ENCODE measurements around the gene PCDHB13.
"Not testable (repeated sequence)": the region's sequence is repeated elsewhere in the genome, so short reads cannot be mapped to it uniquely, and the experiment has no call there.

The PCDHB13 gene

DNA sequence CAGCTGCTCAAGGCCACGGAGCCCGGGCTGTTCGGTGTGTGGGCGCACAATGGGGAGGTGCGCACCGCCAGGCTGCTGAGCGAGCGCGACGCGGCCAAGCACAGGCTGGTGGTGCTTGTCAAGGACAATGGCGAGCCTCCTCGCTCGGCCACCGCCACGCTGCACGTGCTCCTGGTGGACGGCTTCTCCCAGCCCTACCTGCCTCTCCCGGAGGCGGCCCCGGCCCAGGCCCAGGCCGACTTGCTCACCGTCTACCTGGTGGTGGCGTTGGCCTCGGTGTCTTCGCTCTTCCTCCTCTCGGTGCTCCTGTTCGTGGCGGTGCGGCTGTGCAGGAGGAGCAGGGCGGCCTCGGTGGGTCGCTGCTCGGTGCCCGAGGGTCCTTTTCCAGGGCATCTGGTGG lies 24.6 kb upstream of the PCDHB13 start:
- ATAC-seq (ENCODE audit: low read depth); DNase-seq (ENCODE audit: low spot score in 2 of 2); H3K4me1 Mint-ChIP-seq; H3K36me3 Mint-ChIP-seq; H3K27ac Mint-ChIP-seq; H3K4me3 Mint-ChIP-seq: not testable (repeated sequence)
- Mint-ChIP-seq H3K9me3 (peaks cover 13% of the 10 kb centered on the region), H3K27me3 (peaks cover 12% of the 10 kb centered on the region)

- Mint-ChIP-seq H3K4me3 (no peak within 1 kb of the TSS), H3K27me3 (peaks cover 8% of the 10 kb centered on the region), H3K4me1 (peaks cover 4% of the 10 kb centered on the region), H3K36me3 (peaks cover 3% of the 10 kb centered on the region), H3K27ac (no peak within 1 kb of the TSS), H3K9me3 (peaks cover 11% of the 10 kb centered on the region)
- DNase-seq (ENCODE audit: low spot score in 2 of 2) (no peak), ATAC-seq (ENCODE audit: low read depth) (no peak)
These were observed 21.5 kb upstream of the PCDHB13 start, which contains the start of gene PCDHB10 for GRCh38 chr5:141192110-141192725. Gene PCDHB10 (plus strand): TSS chr5:141192353. CDS start chr5:141192553, 200 bp downstream.

DNA sequence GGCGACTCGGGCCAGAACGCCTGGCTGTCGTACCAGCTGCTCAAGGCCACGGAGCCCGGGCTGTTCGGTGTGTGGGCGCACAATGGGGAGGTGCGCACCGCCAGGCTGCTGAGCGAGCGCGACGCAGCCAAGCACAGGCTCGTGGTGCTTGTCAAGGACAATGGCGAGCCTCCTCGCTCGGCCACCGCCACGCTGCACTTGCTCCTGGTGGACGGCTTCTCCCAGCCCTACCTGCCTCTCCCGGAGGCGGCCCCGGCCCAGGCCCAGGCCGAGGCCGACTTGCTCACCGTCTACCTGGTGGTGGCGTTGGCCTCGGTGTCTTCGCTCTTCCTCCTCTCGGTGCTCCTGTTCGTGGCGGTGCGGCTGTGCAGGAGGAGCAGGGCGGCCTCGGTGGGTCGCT lies 19.4 kb upstream of the PCDHB13 start:
- H3K4me3 Mint-ChIP-seq; H3K36me3 Mint-ChIP-seq; H3K27me3 Mint-ChIP-seq; H3K4me1 Mint-ChIP-seq; H3K27ac Mint-ChIP-seq; ATAC-seq (ENCODE audit: low read depth); DNase-seq (ENCODE audit: low spot score in 2 of 2): not testable (repeated sequence)
- peaks cover 15% of the 10 kb centered on the region for H3K9me3 Mint-ChIP-seq

- peaks cover 2% of the 10 kb centered on the region for H3K36me3 Mint-ChIP-seq
- H3K27ac Mint-ChIP-seq, result no peak overlapping the region
- peaks cover 15% of the 10 kb centered on the region for H3K9me3 Mint-ChIP-seq
- no peak overlapping the region for H3K4me3 Mint-ChIP-seq
- no peak for ATAC-seq (ENCODE audit: low read depth)
- DNase-seq (ENCODE audit: low spot score in 2 of 2), result no peak
- peaks cover 9% of the 10 kb centered on the region for H3K27me3 Mint-ChIP-seq
- peaks cover 2% of the 10 kb centered on the region for H3K4me1 Mint-ChIP-seq
These were observed 17.4 kb upstream of the PCDHB13 start for GRCh38 chr5:141196363-141196762.

DNA sequence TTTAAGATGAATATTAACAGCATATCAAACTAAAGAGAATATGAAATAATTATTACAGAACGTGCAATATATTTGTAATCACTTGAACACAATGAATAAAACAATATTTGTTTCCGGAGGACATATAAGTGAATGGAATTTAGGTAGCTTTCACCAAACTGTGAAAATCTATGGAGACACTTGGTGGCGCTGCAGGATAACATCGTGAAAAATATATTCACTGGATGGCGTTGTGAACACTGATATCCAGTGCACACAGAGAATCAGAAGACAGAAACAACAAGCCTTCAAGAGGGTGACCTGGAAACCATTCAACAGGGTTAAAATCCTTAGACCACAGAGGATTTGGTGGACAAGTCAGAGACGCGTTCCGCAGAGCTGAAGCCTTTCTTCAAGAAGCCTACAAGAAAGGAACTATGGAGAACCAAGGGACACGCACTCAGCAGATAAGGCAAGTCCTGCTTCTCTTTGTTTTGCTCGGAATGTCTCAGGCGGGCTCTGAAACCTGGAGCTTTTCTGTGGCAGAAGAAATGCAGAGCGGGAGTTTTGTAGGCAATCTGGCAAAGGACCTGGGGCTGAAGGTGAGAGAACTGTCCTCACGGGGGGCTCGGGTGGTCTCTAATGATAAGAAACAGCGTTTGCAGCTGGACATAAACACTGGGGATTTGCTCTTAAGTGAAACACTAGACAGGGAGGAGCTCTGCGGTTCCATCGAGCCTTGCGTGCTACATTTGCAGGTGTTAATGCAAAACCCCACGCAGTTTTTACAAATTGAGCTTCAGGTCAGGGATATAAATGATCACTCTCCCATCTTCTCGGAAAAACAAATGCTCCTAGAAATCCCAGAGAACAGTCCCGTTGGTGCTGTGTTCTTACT lies 14.1 kb upstream of the PCDHB13 start, which contains the start of gene PCDHB11:
Gene PCDHB11, plus strand, starts transcription at position 269 of the 877 bp plus-strand sequence. Its CDS starts 148 bp downstream, at position 417.
- Mint-ChIP-seq H3K27me3 (peaks cover 5% of the 10 kb centered on the region), H3K4me3 (no peak within 1 kb of the TSS), H3K9me3 (peaks cover 10% of the 10 kb centered on the region), H3K36me3 (no peaks in the 10 kb centered on the region), H3K27ac (no peak within 1 kb of the TSS), H3K4me1 (no peaks in the 10 kb centered on the region)
- ATAC-seq (ENCODE audit: low read depth) (no peak), DNase-seq (ENCODE audit: low spot score in 2 of 2) (no peak)

DNA sequence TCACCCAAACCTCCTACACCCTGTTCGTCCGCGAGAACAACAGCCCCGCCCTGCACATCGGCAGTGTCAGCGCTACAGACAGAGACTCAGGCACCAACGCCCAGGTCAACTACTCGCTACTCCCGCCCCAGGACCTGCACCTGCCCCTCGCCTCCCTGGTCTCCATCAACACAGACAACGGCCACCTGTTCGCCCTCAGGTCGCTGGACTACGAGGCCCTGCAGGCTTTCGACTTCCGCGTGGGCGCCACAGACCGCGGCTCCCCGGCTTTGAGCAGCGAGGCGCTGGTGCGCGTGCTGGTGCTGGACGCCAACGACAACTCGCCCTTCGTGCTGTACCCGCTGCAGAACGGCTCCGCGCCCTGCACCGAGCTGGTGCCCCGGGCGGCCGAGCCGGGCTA lies 12.6 kb upstream of the PCDHB13 start:
- H3K27me3 Mint-ChIP-seq; H3K4me1 Mint-ChIP-seq; DNase-seq (ENCODE audit: low spot score in 2 of 2); ATAC-seq (ENCODE audit: low read depth); H3K36me3 Mint-ChIP-seq; H3K4me3 Mint-ChIP-seq; H3K27ac Mint-ChIP-seq: not testable (repeated sequence)
- H3K9me3 Mint-ChIP-seq, result peaks cover 10% of the 10 kb centered on the region

- H3K9me3 Mint-ChIP-seq, result peaks cover 10% of the 10 kb centered on the region
- H3K4me1 Mint-ChIP-seq; H3K27me3 Mint-ChIP-seq; H3K4me3 Mint-ChIP-seq; ATAC-seq (ENCODE audit: low read depth); H3K27ac Mint-ChIP-seq; H3K36me3 Mint-ChIP-seq; DNase-seq (ENCODE audit: low spot score in 2 of 2): not testable (repeated sequence)
These were observed 12.1 kb upstream of the PCDHB13 start for GRCh38 chr5:141201646-141202045.

DNA sequence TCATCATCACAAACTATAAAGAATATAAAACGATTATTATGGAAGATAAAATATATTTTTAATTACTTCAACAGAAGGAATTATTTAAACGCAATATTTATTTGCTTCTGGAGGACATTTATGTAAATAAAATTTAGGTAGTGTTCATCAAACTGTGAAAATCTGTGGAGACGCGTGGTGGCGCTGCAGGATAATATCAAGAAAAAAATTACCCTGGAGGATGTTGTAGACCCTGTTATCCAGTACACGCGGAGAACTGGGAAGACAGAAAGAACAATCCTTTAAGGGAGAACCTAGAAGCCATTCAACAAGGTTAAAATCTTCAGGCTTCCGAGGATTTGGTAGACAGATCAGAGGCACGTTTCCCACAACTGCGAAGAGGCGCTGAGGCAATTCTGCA lies 5.2 kb upstream of the PCDHB13 start, which contains the start of gene PCDHB12:
Gene PCDHB12, plus strand, starts transcription at position 242 of the 400 bp plus-strand sequence. CDS start 189 bp downstream, outside the sequence.
- H3K36me3 Mint-ChIP-seq, result no peaks in the 10 kb centered on the region
- no peak for DNase-seq (ENCODE audit: low spot score in 2 of 2)
- H3K4me3 Mint-ChIP-seq, result no peak within 1 kb of the TSS
- H3K27me3 Mint-ChIP-seq, result peaks cover 9% of the 10 kb centered on the region
- H3K9me3 Mint-ChIP-seq, result peaks cover 2% of the 10 kb centered on the region
- no peak for ATAC-seq (ENCODE audit: low read depth)
- H3K27ac Mint-ChIP-seq, result no peak within 1 kb of the TSS
- no peaks in the 10 kb centered on the region for H3K4me1 Mint-ChIP-seq

GRCh38 chr5:141210281-141210680 lies 3.4 kb upstream of the PCDHB13 start:
- not testable (repeated sequence) for ATAC-seq (ENCODE audit: low read depth); H3K9me3 Mint-ChIP-seq; H3K4me1 Mint-ChIP-seq; H3K36me3 Mint-ChIP-seq; H3K4me3 Mint-ChIP-seq; DNase-seq (ENCODE audit: low spot score in 2 of 2); H3K27ac Mint-ChIP-seq
- H3K27me3 Mint-ChIP-seq, result peaks cover 11% of the 10 kb centered on the region

DNA sequence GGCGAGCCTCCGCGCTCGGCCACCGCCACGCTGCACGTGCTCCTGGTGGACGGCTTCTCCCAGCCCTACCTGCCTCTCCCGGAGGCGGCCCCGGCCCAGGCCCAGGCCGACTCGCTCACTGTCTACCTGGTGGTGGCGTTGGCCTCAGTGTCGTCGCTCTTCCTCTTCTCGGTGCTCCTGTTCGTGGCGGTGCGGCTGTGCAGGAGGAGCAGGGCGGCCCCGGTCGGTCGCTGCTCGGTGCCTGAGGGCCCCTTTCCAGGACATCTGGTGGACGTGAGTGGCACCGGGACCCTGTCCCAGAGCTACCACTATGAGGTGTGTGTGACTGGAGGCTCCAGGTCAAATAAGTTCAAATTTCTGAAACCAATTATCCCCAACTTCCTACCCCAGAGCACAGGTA lies 2.9 kb upstream of the PCDHB13 start:
- not testable (repeated sequence) for H3K4me3 Mint-ChIP-seq; H3K36me3 Mint-ChIP-seq; H3K27ac Mint-ChIP-seq; DNase-seq (ENCODE audit: low spot score in 2 of 2); H3K4me1 Mint-ChIP-seq; H3K9me3 Mint-ChIP-seq; ATAC-seq (ENCODE audit: low read depth)
- H3K27me3 Mint-ChIP-seq, result peaks cover 11% of the 10 kb centered on the region

DNA sequence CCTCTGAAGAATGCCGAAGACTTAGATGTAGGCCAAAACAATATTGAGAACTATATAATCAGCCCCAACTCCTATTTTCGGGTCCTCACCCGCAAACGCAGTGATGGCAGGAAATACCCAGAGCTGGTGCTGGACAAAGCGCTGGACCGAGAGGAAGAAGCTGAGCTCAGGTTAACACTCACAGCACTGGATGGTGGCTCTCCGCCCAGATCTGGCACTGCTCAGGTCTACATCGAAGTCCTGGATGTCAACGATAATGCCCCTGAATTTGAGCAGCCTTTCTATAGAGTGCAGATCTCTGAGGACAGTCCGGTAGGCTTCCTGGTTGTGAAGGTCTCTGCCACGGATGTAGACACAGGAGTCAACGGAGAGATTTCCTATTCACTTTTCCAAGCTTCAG lies 864 bp downstream of the PCDHB13 start:
- H3K9me3 Mint-ChIP-seq; ATAC-seq (ENCODE audit: low read depth); DNase-seq (ENCODE audit: low spot score in 2 of 2); H3K4me3 Mint-ChIP-seq; H3K27ac Mint-ChIP-seq; H3K4me1 Mint-ChIP-seq; H3K36me3 Mint-ChIP-seq: not testable (repeated sequence)
- H3K27me3 Mint-ChIP-seq, result peaks cover 12% of the 10 kb centered on the region

DNA sequence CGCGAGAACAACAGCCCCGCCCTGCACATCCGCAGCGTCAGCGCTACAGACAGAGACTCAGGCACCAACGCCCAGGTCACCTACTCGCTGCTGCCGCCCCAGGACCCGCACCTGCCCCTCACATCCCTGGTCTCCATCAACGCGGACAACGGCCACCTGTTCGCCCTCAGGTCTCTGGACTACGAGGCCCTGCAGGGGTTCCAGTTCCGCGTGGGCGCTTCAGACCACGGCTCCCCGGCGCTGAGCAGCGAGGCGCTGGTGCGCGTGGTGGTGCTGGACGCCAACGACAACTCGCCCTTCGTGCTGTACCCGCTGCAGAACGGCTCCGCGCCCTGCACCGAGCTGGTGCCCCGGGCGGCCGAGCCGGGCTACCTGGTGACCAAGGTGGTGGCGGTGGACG lies 1.8 kb downstream of the PCDHB13 start:
- not testable (repeated sequence) for H3K36me3 Mint-ChIP-seq; H3K27ac Mint-ChIP-seq; DNase-seq (ENCODE audit: low spot score in 2 of 2); ATAC-seq (ENCODE audit: low read depth); H3K4me1 Mint-ChIP-seq; H3K4me3 Mint-ChIP-seq
- Mint-ChIP-seq H3K27me3 (peaks cover 16% of the 10 kb centered on the region), H3K9me3 (peaks cover 16% of the 10 kb centered on the region)

GRCh38 chr5:141216035-141216434 lies 2.3 kb downstream of the PCDHB13 start:
- ATAC-seq (ENCODE audit: low read depth); H3K4me1 Mint-ChIP-seq; H3K27ac Mint-ChIP-seq; H3K36me3 Mint-ChIP-seq; H3K4me3 Mint-ChIP-seq; DNase-seq (ENCODE audit: low spot score in 2 of 2): not testable (repeated sequence)
- peaks cover 17% of the 10 kb centered on the region for H3K27me3 Mint-ChIP-seq
- H3K9me3 Mint-ChIP-seq, result peaks cover 14% of the 10 kb centered on the region

GRCh38 chr5:141223112-141223783 lies 9.5 kb downstream of the PCDHB13 start, which contains the start of gene PCDHB14:
Gene PCDHB14 (plus strand): TSS chr5:141223343. CDS start chr5:141223506, 163 bp downstream.
- Mint-ChIP-seq H3K27me3 (peaks cover 17% of the 10 kb centered on the region), H3K4me3 (peak within 1 kb of the TSS; percentile 19), H3K4me1 (no peaks in the 10 kb centered on the region), H3K27ac (no peak within 1 kb of the TSS), H3K36me3 (peaks cover 2% of the 10 kb centered on the region), H3K9me3 (peaks cover 16% of the 10 kb centered on the region)
- DNase-seq (ENCODE audit: low spot score in 2 of 2), result no peak
- ATAC-seq (ENCODE audit: low read depth), result no peak
